GM12891 (cell line): ENCODE results near the gene KBTBD3.

Source experiments
- PAX5 ChIP-seq: IDR thresholded peaks from 2 replicates; pipeline ENCODE4 v1.6.1; 2011; ENCODE audit warnings: low read length, moderate library complexity, mild to moderate bottlenecking; ENCODE audit not compliant: insufficient read depth, severe bottlenecking
- POLR2A ChIP-seq: IDR thresholded peaks from 2 replicates; pipeline ENCODE4 v1.6.1; 2011; ENCODE audit warnings: low read depth, low read length, control low read depth
- POLR2AphosphoS5 ChIP-seq: IDR thresholded peaks from 2 replicates; pipeline ENCODE4 v1.6.1; 2011; ENCODE audit warnings: low read depth, low read length, control low read depth
- POU2F2 ChIP-seq: IDR thresholded peaks from 2 replicates; pipeline ENCODE4 v1.6.1; 2011; ENCODE audit warnings: low read depth, mild to moderate bottlenecking, control low read depth, low read length, moderate library complexity
- SPI1 ChIP-seq: IDR thresholded peaks from 2 replicates; pipeline ENCODE4 v1.6.1; 2011; ENCODE audit warnings: low read depth, low read length, control low read depth
- TAF1 ChIP-seq: IDR thresholded peaks from 2 replicates; pipeline ENCODE4 v1.6.1; 2011; ENCODE audit warnings: low read depth, low read length, control low read depth

- TF ChIP-seq POLR2A, result no peak
- no peak for TF ChIP-seq TAF1
- no peak for TF ChIP-seq SPI1
- no peak for TF ChIP-seq POLR2AphosphoS5
- TF ChIP-seq PAX5, result no peak
- TF ChIP-seq POU2F2, result no peak
Measured at GRCh38 chr11:106098893-106099553, 21.9 kb upstream of the KBTBD3 start.
